Endothelial cell of umbilical vein (primary cell): ENCODE measurements around the gene GRM8.

Experiments used
- EZH2 ChIP-seq: IDR thresholded peaks from 2 replicates; pipeline ENCODE4 v1.6.1; 2012; ENCODE audit warnings: borderline replicate concordance, low read depth, mild to moderate bottlenecking, moderate library complexity, low read length, inconsistent platforms; ENCODE audit not compliant: severe bottlenecking
- POLR2A ChIP-seq: IDR thresholded peaks from 2 replicates; pipeline ENCODE4 v1.6.1; 2012; ENCODE audit warnings: low read depth, mild to moderate bottlenecking, control low read depth, low read length
- TF ChIP-seq, protein P1 (sequence below), 2 donors: IDR thresholded peaks; 1 replicate in 1 of 2; 2 replicates in 1 of 2; pipeline ENCODE4 v1.5.1; 2011; ENCODE audit warnings: low read length in 2 of 2, mild to moderate bottlenecking in 2 of 2, moderate library complexity in 2 of 2, control low read depth in 1 of 2, inconsistent platforms in 1 of 2, low read depth in 1 of 2; ENCODE audit not compliant: insufficient read depth in 1 of 2; ENCODE audit errors: extremely low read depth in 1 of 2

DNA sequence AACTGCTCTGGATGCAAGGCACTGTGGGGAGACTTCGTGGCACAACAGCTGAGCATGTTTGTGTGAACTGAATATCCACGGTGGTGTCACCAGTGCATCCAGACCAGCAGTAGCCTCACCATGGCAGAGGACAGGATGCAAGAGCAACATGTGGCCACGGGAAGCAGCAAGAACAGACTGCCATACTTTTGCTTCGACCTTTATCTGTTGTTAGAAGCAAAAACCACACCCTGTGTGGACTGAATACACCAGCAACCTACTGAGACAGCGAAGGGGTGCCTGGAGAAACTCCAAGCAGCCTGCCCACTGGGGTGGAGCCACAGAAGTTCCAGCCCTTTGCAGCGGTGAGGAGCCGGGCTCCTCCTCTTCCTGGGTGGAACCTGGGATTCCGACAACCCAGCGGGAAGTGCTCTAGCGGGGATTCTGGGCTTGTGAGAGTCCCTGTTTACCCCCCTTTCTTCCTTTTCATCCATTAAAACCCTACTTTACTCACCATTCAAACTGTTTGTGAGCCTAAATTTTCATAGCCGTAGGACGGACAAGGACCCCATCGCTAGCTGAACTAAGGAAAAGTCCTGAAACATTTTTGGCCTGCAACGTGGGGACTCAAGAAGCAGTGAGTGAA, 584.9 kb downstream of the GRM8 start:
- TF ChIP-seq, protein P1, sequence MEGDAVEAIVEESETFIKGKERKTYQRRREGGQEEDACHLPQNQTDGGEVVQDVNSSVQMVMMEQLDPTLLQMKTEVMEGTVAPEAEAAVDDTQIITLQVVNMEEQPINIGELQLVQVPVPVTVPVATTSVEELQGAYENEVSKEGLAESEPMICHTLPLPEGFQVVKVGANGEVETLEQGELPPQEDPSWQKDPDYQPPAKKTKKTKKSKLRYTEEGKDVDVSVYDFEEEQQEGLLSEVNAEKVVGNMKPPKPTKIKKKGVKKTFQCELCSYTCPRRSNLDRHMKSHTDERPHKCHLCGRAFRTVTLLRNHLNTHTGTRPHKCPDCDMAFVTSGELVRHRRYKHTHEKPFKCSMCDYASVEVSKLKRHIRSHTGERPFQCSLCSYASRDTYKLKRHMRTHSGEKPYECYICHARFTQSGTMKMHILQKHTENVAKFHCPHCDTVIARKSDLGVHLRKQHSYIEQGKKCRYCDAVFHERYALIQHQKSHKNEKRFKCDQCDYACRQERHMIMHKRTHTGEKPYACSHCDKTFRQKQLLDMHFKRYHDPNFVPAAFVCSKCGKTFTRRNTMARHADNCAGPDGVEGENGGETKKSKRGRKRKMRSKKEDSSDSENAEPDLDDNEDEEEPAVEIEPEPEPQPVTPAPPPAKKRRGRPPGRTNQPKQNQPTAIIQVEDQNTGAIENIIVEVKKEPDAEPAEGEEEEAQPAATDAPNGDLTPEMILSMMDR (IDR thresholded peaks at IDR 0.05; ENCODE audit: extremely low read depth in 1 of 2, insufficient read depth in 1 of 2, low read depth in 1 of 2, low read length in 2 of 2) = no peak
- TF ChIP-seq POLR2A (no peak), EZH2 (no peak)
